ENCODE data around the gene SENP5. TPM values are rescaled to one million over a fixed set of nuclear protein-coding genes. Genes with fewer than 3 reads are reported as not detected.
A peak's percentile ranks its signal among the peaks of the same experiment; 100 is the strongest.

SENP5 gene
- total RNA-seq, 1 experiment from 2014 or later, result 25.3 TPM

DNA sequence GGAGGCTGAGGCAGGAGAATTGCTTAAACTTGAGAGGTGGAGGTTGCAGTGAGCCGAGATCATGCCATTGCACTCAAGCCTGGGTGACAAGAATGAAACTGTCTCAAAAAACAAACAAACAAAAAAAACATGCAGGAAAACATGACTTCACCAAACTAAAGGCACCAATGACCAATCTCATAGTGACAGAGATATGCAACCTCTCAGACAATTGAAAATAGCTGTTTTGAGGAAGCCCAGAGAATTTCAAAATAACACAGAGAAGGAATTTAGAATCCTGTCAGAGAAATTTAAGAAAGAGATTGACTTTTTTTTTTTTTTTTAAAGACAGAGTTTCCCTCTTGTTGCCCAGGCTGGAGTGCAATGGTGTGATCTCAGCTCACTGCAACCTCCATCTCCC, 48.5 kb downstream of the SENP5 start:
- Histone ChIP-seq H3K27me3 (ENCODE audit: control insufficient read depth, insufficient read depth, low read length) (no peaks in the 10 kb centered on the region), H3K36me3 (replicated peaks; ENCODE audit: control insufficient read depth, insufficient read depth, low read length) (peaks cover 3% of the 10 kb centered on the region; the same call in 1 of the 2 replicates), H3K4me3 (ENCODE audit: insufficient read depth, low read depth, low read length) (no peak overlapping the region)
- no peak for DNase-seq

DNA sequence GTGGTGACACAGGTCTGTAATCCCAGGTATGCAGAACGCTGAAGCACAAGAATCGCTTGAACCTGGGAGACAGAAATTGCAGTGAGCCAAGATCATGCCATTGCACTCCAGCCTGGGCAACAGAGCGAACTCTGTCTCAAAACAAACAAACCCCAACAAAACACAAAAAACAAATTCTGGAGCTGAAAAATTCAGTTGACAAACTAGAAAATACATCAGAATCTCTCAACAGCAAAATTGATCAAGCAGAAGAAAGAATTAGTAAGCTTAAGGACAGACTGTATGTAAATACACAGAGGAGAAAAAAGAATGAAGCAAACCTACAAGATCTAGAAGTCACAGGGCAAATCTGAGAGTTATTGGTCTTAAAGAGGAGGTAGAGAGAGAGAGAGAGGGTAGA, 49.3 kb downstream of the SENP5 start:
- H3K27me3 ChIP-seq (ENCODE audit: control insufficient read depth, insufficient read depth, low read length), result no peaks in the 10 kb centered on the region
- no peak overlapping the region for H3K4me3 ChIP-seq (ENCODE audit: insufficient read depth, low read depth, low read length)
- DNase-seq, result no peak
- H3K36me3 ChIP-seq (replicated peaks; ENCODE audit: control insufficient read depth, insufficient read depth, low read length), result peaks cover 3% of the 10 kb centered on the region; the same call in 1 of the 2 replicates

DNA sequence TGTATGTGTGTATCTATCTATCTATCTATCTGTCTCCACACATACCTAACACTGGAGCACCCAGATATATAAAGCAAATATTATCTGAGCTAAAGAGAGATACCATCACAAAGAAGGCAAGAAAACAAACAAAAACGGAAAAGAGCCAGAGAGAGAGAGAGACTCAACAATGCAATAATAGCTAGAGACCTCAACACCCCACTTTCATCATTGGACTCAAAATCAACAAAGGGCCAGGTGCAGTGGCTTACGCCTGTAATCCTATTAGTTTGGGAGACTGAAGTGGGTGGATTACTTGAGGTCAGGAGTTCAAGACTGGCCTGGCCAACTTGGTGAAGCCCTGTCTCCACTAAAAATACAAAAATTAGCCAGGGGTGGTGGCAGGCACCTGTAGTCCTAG, 51.2 kb downstream of the SENP5 start:
- Histone ChIP-seq H3K36me3 (replicated peaks; ENCODE audit: control insufficient read depth, insufficient read depth, low read length) (peaks cover 3% of the 10 kb centered on the region), H3K27me3 (ENCODE audit: control insufficient read depth, insufficient read depth, low read length) (no peaks in the 10 kb centered on the region), H3K4me3 (ENCODE audit: insufficient read depth, low read depth, low read length) (no peak overlapping the region)
- DNase-seq, result no peak

DNA sequence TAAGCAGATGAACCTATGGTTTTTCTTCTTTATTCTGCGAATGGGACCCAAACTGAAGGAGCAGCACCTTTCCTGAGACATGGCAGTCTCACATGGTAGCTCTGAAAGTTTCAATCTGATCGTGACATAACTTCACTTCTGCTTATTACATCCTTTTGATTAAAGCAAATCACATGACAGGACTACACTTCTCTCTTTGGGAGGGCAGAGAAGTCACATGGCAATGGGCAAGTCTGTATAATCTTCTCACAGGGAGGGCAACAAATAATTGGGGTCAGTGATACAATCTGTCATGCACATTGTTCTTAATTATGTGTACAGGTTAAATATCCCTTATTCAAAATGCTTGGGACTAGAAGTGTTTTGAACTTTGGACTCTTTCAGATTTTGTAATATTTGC, 53.0 kb downstream of the SENP5 start:
- H3K27me3 ChIP-seq (ENCODE audit: control insufficient read depth, insufficient read depth, low read length), result no peaks in the 10 kb centered on the region
- no peaks in the 10 kb centered on the region; the same call in 1 of the 2 replicates for H3K36me3 ChIP-seq (replicated peaks; ENCODE audit: control insufficient read depth, insufficient read depth, low read length)
- no peak overlapping the region for H3K4me3 ChIP-seq (ENCODE audit: insufficient read depth, low read depth, low read length)
- no peak for DNase-seq

DNA sequence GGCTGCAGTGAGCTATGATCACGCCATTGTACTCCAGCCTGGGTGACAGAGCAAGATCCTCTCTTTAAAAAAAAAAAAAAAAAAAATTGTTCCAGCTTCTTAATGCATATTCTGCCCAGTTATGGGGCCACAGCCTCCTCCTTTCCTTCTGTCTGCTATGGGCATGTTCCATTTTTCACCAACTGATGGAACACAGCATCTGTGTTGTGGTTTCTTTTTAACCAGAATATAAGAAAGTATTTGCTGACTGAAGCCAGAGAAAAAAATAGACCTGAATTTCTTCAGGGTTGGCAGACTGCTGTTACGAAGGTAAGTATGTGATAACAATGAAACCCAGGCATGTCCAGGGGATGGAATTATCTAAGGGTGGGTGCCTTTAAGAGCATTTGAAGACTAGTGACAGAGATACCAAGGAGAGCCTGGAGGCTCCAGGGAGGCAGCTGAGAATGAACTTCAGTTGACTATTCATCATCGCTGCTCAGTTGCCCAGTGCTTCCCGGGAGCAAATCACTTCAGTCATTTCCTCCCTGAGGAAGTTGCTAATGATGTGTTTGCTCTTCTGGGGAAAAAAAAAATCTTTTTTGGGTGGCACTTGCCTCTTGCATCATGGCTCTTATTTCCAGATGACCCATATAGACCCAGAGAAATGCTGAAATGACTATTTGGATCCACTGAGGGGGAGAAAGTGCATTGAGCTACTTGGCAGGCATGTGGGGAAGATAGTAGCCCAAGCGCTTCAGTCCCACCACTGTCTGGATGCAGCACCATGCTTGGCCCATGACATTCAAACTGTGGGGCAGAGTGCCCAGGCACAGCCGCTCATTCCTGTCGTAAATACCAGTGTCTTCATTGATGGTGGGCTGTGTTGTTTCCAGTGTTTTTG, 60.1 kb downstream of the SENP5 start:
- DNase-seq, result no peak
- no peak overlapping the region for H3K4me3 ChIP-seq (ENCODE audit: insufficient read depth, low read depth, low read length)
- no peaks in the 10 kb centered on the region for H3K27me3 ChIP-seq (ENCODE audit: control insufficient read depth, insufficient read depth, low read length)
- peaks cover 14% of the 10 kb centered on the region for H3K36me3 ChIP-seq (replicated peaks; ENCODE audit: control insufficient read depth, insufficient read depth, low read length)

DNA sequence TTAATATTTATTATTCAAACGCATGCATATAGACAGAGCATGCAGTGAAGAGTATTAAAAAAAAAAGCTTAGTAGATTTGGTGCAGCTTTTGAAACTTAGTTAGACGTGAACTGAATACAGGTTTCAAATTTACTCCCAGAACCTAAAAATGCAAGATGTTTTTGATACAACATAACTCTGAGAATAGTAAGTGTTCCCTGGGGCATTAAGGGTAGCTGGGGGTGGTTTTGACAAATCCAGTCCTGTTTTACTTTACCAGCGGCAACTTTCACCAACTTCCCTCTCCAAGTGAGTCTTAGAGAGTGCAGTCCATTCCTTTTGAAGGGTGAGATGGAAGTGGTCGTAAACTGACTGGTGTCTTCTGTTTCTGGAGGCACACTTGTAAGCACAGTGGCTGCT, 63.4 kb downstream of the SENP5 start:
- H3K36me3 ChIP-seq (replicated peaks; ENCODE audit: control insufficient read depth, insufficient read depth, low read length), result peaks cover 29% of the 10 kb centered on the region
- no peaks in the 10 kb centered on the region for H3K27me3 ChIP-seq (ENCODE audit: control insufficient read depth, insufficient read depth, low read length)
- DNase-seq, result no peak
- no peak overlapping the region for H3K4me3 ChIP-seq (ENCODE audit: insufficient read depth, low read depth, low read length)

DNA sequence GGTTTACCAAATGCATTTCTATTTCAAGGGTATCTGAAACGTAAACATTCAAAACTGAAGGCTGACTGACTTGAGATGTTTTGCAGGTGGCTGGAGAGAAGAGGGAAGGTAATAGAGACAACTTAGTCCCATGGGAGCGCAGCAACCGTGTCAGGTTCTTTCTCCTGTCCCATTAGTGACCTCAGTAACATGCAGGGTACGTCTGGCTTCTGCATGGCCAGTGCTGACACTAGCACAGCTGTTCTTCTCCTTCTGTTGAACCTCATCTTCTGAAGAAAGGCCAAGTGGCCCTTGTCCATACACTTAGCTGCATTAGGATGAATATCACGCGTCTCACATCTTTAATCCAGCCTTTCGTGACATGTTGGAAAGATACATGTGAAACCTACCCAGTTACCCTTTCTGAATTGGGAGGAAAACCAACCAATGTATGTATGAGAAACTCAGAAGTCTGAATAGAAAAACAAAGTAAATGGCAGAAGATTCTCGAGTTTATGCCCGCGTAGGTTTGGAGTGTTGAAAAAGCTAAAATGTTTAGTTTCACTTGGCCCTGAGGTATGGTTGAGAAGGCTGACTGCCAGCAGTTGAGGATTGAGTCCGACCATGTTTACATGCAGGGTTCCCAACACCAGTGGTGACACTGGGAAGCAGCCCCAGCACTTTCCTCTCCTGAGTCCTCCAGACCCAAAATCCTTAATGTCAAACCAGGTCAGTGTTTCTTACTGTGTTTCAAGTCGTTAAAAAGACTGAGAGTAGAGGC, 64.3 kb downstream of the SENP5 start:
- DNase-seq, result no peak
- Histone ChIP-seq H3K4me3 (ENCODE audit: insufficient read depth, low read depth, low read length) (no peak overlapping the region), H3K27me3 (ENCODE audit: control insufficient read depth, insufficient read depth, low read length) (no peaks in the 10 kb centered on the region), H3K36me3 (replicated peaks; ENCODE audit: control insufficient read depth, insufficient read depth, low read length) (peaks cover 37% of the 10 kb centered on the region)

DNA sequence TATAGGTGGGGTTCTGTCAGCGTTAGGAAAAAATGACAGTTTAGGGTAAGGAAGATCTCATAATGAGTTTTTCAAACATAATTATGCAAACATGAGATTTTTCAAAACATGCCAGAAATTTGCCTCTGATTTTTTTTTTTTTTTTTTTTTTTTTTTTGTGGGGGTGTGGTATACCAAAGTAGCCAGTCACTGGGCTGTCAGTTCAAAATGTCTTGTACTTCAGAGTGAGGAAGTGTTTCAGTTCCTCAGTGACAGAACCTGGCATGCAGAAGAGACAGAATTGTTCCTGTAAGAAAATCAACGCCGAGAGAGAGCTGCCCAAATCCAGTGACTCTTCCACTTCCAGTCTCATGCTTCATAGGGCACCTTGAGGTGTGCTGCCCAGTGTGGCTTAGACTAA, 64.9 kb downstream of the SENP5 start:
- Histone ChIP-seq H3K4me3 (ENCODE audit: insufficient read depth, low read depth, low read length) (no peak overlapping the region), H3K36me3 (replicated peaks; ENCODE audit: control insufficient read depth, insufficient read depth, low read length) (peaks cover 43% of the 10 kb centered on the region), H3K27me3 (ENCODE audit: control insufficient read depth, insufficient read depth, low read length) (no peaks in the 10 kb centered on the region)
- DNase-seq, result no peak

DNA sequence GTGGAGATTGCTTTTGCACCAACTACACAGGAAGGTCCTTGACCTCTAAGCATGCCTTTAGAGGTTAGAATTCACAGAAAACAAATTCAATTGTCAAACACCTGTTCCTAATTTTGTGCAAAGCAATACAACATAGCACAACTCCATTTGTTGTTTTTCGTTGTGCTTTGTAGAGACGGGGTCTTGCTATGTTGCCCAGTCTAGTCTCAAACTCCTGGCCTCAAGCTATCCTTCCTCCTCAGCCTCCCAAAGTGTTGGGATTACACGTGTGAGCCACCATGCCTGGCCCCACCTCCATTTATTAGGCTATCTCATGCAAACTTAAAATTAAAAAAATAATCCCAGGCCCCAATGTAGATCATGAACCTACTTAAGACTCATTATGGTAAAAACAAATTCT, 68.6 kb downstream of the SENP5 start:
- no peak for DNase-seq
- H3K4me3 ChIP-seq (ENCODE audit: insufficient read depth, low read depth, low read length), result no peak overlapping the region
- H3K36me3 ChIP-seq (replicated peaks; ENCODE audit: control insufficient read depth, insufficient read depth, low read length), result peaks cover 50% of the 10 kb centered on the region
- H3K27me3 ChIP-seq (ENCODE audit: control insufficient read depth, insufficient read depth, low read length), result no peaks in the 10 kb centered on the region

DNA sequence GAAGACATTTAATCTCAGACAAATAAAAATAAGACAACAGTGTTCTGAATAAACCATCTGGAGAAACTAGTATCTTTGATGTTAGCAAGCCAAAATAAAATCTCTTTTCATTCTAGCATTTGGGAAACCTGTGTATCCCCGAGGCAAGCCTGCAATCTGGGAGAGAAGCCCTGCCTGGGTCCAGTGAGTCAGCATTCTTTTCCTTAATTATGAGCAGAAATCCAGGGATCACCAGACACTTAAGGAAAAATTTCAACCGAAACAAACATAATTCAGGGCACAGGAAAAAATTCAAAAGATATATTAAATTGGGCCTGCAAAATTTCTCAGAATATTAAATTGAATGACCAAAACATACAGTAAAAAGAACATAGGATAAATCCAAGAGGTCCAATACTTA, 70.4 kb downstream of the SENP5 start:
- no peak for DNase-seq
- H3K27me3 ChIP-seq (ENCODE audit: control insufficient read depth, insufficient read depth, low read length), result no peaks in the 10 kb centered on the region
- no peak overlapping the region for H3K4me3 ChIP-seq (ENCODE audit: insufficient read depth, low read depth, low read length)
- H3K36me3 ChIP-seq (replicated peaks; ENCODE audit: control insufficient read depth, insufficient read depth, low read length), result peaks cover 41% of the 10 kb centered on the region

DNA sequence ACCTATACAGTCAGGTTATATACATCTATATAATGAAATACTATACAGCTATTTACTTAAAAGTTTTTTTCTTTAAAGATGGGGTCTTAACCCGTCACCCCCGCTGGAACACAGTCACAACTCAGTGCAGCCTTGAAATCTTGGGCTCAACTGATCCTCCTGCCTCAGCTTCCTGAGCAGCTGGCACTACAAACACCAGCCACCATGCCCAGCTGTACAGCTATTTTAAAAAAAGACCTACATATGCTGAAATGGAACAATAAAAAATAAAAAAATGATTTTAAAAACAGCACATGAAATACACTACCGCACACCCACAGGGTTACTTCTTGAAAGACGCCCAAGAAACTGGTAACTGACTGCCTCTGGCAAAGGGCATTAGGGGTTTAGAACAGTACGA, 70.9 kb downstream of the SENP5 start:
- Histone ChIP-seq H3K36me3 (replicated peaks; ENCODE audit: control insufficient read depth, insufficient read depth, low read length) (peaks cover 41% of the 10 kb centered on the region), H3K27me3 (ENCODE audit: control insufficient read depth, insufficient read depth, low read length) (no peaks in the 10 kb centered on the region), H3K4me3 (ENCODE audit: insufficient read depth, low read depth, low read length) (no peak overlapping the region)
- DNase-seq, result no peak

DNA sequence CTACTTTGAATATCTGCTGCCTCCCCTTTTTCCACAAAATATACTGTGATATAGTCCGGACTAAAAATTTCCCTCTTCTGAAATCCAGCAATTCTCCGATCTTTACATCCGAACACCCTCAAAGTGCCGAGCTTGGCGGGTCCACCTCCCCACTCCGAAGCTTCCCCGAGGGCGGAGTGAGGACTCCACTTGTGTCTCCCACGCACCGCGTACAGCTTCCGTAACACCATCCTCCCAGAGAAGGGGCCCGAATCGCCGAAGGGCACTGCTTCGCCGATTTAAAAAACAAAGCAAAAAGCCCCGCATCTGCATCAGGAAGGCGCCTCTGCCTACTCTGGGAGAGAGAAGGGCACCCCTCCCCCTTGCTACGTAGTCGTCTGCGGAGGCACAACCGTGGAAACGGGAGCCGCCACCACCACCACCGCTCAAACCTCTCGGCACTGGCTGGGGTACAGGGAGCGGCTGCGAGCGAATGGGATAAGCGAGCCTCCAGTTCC, 74.1 kb downstream of the SENP5 start:
- Histone ChIP-seq H3K36me3 (replicated peaks; ENCODE audit: control insufficient read depth, insufficient read depth, low read length) (peaks cover 20% of the 10 kb centered on the region), H3K4me3 (ENCODE audit: insufficient read depth, low read depth, low read length) (peak overlapping the region; percentile 98), H3K27me3 (ENCODE audit: control insufficient read depth, insufficient read depth, low read length) (no peaks in the 10 kb centered on the region)
- DNase-seq, result peak; percentile 77

DNA sequence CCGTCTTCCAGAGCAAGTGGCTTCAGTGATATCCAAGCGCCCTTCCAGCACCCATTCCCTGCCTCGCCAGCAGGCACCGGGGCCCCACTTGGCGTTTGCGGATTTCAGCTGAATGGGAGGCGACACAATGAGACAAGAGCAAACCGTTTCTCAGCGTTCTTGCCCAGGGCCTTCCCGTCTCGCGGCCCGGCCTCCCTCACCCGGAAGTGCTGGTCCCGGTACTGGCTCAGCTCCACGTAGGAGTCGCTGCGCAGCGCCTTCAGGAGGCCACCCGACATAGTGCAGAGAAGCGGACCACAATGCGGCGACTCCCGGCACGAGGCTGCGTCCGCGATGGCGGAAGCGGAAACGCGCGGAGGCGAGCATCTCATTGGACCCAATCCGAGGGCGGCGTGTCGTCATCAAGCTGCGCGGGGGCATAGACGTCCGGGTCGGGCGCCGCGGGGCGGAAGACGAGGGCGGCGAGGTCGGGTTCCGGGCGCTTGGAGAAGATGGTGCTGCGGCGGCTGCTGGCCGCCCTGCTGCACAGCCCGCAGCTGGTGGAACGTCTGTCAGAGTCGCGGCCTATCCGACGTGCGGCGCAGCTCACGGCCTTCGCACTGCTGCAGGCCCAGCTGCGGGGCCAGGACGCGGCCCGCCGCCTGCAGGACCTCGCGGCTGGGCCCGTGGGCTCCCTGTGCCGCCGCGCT, 74.7 kb downstream of the SENP5 start, which contains the start of gene NCBP2:
NCBP2 (minus strand) TSS at position 303 of the 689 bp plus-strand sequence; CDS start at position 278, 25 bp downstream.
- no peaks in the 10 kb centered on the region for H3K27me3 ChIP-seq (ENCODE audit: control insufficient read depth, insufficient read depth, low read length)
- DNase-seq, result peak; percentile 96
- peak within 1 kb of the TSS; percentile 98 for H3K4me3 ChIP-seq (ENCODE audit: insufficient read depth, low read depth, low read length)

DNA sequence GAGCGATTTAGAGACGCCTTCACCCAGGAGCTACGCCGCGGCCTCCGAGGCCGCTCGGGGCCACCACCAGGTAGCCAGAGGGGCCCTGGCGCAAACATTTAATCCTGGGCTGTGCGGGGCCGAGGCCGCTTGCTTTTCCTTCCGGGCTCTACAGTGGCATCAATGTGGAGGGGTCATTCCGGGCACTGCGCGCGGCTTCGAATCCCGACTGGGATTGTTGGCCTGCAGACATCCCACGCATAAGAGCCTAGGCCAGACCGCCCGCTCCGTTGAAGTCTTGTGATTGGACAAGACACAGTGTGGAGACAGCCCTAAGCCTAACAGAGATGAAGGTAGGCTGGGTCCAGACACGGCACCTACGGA, 75.2 kb downstream of the SENP5 start:
- peak overlapping the region; percentile 98 for H3K4me3 ChIP-seq (ENCODE audit: insufficient read depth, low read depth, low read length)
- no peaks in the 10 kb centered on the region for H3K27me3 ChIP-seq (ENCODE audit: control insufficient read depth, insufficient read depth, low read length)
- DNase-seq, result no peak
- H3K36me3 ChIP-seq (replicated peaks; ENCODE audit: control insufficient read depth, insufficient read depth, low read length), result peaks cover 10% of the 10 kb centered on the region

More for the DNA sequence above, 74.7 kb downstream of the SENP5 start, which contains the start of gene NCBP2:
- H3K36me3 ChIP-seq (replicated peaks; ENCODE audit: control insufficient read depth, insufficient read depth, low read length), result peaks cover 14% of the 10 kb centered on the region
